ENCODE results near the gene EP400.
A peak's percentile ranks its signal among the peaks of the same experiment; 100 is the strongest.
"Not testable (repeated sequence)": the region's sequence is repeated elsewhere in the genome, so short reads cannot be mapped to it uniquely, and the experiment has no call there.

EP400 gene

DNA sequence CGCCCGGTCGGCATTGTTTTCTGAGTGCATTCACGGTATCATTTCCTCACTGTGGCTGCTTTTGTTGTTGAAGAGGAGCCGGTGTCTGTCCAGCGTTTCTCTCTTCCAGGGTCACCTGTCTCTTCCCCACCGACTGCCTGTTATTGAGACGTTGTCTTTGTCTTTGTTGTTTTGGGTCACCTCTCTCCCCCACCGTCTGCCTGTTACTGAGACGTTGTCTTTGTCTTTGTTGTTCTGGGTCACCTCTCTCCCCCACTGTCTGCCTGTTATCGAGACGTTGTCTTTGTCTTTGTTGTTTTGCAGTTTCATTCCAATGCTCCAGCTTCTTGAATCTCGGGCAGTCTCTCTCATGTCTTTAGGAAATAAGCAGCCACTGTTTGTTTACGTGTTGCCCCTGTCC is 124.5 kb downstream of the EP400 start:
- no peak for DNase-seq (ENCODE audit: low read depth)
- no peak overlapping the region for H3K4me3 ChIP-seq (ENCODE audit: low read depth, low read length)

DNA sequence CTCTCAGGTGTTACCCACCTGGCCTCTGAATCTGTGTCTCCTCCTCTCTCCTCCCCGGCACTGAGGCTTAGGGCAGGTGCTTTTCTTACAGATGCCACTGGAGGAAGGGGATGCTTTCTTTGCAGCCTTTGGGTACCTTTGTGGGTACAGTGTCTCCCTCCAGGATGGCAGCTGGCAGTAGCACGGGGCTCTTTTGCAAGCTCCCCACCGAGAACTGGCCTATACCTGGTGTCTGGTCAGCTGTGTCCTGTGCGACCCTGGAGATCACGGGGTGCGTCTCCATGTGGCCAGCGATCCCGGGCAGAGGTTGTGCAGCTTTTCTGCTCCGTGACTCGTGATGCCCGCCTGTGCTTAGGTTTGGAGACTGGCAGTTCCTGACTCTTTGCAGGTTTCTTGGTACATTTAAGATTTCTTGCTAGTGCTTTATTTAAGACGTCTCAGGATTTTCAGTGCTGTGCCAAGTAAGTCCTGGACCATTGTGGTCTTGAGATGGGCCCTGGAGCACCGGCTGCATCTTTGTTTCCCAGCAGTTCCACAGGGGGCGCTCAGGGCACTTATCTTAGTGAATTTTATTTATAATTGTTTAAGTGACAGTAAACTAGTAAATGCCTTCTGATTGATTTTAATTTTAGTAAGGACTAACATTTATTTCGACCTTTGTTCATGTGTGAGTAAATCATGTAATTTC is 125.4 kb downstream of the EP400 start:
- no peak overlapping the region for H3K4me3 ChIP-seq (ENCODE audit: low read depth, low read length)
- DNase-seq (ENCODE audit: low read depth), result no peak

DNA sequence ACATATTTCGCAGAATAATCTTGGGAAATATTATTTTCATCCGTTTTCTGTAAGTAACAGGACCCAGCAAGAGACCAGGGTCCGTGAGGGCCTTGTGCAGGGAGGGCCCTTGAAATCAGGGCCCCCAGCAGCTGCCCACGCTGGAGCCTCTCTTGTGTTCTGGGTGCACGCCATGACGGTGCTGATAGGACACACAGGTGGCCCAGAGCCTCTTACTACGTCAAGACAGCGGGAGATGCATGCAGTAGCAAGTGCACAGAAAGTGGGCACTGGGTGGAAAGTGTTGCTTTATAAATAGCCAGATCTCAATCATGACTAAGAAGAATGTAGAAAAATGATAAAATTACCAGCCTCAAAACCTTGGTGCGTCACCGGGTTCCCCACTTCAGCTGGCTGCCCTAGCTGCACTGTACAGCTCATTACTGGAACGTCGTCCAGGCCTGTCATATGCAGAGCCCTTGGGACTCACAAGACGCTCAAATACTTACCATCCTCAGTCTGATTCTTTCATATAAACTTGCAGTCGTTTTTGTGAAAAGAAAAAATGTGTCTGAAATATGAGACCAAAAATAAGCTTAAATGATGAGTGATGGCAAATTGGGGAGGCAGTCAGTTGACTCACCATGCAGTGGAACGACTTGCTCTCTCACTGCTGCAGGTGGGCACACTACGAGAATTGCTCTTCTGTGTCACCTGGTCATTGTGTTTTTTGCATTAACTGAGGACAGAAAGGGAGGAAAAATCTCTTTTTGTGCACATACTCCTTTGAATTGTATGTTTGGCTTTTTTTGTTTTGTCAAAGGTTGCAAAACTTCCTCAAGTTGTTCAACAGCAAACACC is 126.2 kb downstream of the EP400 start:
- DNase-seq (ENCODE audit: low read depth), result no peak

DNA sequence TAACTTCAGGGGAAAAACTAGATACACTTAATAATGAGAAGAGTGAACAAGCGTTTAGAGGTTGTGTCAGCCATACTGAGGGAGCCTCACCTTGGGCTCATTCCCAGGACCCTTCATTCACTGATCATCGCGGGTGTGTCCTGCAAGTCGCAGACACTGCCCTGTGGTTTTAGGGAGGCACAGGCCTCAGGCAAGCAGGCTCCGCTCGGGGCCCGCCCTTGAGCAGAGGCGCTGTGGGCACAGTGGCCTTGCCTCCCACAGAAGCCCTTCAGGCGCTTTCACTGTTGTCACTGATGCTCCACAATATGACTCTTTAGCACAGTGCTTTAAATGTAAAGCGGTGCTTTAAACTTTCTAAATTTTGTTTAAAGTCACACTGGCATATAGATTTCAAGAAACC is 127.0 kb downstream of the EP400 start:
- no peak for DNase-seq (ENCODE audit: low read depth)
- H3K4me3 ChIP-seq (ENCODE audit: low read depth, low read length), result no peak overlapping the region

More for the DNA sequence above, 126.2 kb downstream of the EP400 start:
- no peak overlapping the region for H3K4me3 ChIP-seq (ENCODE audit: low read depth, low read length)

DNA sequence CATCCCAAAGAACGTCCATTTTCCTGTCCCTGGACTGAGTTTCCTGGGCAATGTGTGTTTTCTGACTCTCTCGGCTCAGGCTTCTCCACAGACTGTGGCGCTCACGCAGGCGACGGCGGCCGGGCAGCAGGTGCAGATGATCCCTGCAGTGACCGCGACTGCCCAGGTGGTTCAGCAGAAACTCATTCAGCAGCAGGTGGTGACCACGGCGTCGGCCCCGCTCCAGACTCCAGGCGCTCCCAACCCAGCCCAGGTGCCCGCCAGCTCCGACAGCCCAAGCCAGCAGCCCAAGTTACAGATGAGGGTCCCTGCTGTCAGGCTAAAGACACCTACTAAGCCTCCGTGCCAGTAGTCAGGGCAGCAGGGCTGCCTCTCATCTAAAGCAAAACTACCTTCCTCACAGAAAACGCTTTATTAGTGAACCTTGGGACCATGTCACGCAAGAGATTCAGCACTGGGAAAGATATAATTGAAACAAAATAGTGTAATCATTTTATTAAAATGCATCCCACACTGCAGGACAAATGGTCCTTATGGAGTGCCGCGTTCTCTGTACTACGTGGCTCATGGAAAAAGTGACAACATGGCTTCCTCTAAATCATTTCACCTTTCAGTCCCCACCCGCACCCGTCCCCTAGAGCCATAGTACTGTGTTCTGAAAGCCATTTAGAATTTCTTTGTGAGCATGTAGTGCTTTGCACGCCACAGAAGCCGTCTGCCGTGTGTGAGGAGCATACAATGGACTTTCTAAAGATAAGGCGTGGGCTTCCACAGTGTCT is 127.8 kb downstream of the EP400 start:
- no peak overlapping the region for H3K4me3 ChIP-seq (ENCODE audit: low read depth, low read length)
- no peak for DNase-seq (ENCODE audit: low read depth)

DNA sequence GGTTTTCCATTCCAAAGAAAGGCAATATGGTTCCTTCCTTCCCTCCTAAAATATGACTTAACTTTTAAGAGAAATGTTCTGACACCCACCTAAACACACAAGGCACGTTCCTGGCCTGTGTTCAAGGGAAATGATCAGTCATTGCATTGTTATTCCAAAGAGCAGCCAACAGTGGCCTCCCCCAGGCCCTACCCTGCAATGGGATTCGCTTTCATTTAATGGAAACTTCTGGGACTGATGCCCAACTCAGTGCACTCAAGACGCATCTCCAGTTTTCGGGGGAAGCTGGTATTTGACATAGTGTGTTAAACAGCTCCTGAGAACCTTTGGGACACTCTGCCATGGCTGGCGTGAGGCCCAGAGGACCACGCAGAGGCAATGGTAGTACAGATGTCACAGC is 128.4 kb downstream of the EP400 start:
- peak; percentile 70 for DNase-seq (ENCODE audit: low read depth)
- H3K4me3 ChIP-seq (ENCODE audit: low read depth, low read length), result no peak overlapping the region

DNA sequence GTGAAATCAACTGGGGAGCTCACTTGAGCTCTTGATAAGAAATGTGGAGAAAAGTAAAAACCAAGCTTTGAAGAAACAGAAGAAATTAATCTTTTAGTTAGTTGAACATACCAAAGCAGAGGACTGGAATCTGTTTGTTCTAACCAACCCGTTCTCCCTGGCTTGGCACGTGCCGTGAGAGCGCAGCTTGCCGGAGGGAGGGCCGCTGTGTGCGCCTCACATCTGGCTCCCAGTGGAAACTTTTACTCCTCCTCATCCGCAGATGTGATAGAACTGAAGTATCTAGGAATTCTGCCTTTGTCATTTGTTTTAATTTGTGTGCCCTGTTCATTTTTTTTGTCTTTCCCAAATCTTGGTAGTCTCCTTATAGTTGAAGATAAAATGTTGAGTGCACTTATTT is 129.5 kb downstream of the EP400 start:
- H3K4me3 ChIP-seq (ENCODE audit: low read depth, low read length), result no peak overlapping the region
- no peak for DNase-seq (ENCODE audit: low read depth)

DNA sequence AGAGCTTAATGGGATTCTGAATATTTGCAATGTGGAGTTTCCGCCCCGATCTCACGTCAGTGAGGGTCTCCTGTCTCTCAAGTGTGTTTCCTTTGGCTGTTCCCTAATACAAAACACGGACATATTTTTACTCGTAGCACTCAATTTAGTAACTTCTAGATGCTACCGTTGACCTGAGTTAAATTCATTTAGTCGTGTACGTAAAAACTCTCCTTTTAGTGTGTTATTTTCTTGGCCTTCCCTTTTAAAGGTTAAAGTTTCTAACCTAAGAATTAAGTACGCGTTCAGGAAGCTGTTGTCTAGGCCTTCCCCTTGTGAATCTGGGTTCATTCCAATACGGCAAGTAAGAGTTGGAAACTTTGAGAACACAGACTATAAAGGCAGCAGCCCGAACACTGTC is 130.0 kb downstream of the EP400 start:
- no peak overlapping the region for H3K4me3 ChIP-seq (ENCODE audit: low read depth, low read length)
- no peak for DNase-seq (ENCODE audit: low read depth)

DNA sequence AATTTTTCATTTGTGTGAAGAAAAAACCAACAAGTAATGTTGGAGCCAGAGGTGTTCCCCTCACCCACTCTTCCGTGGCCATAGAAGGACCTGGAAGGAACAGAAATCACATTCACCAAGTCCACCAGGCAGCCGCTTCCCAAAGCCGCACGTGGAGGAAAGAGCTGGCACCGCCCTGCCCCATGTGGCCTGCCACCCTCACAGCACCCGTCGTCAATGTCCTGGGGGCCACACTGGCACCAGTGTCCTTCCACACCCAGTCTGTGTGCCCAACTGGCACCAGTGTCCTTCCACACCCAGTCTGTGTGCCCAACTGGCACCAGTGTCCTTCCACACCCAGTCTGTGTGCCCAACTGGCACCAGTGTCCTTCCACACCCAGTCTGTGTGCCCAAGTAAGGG is 130.8 kb downstream of the EP400 start:
- DNase-seq (ENCODE audit: low read depth); H3K4me3 ChIP-seq (ENCODE audit: low read depth, low read length): not testable (repeated sequence)

DNA sequence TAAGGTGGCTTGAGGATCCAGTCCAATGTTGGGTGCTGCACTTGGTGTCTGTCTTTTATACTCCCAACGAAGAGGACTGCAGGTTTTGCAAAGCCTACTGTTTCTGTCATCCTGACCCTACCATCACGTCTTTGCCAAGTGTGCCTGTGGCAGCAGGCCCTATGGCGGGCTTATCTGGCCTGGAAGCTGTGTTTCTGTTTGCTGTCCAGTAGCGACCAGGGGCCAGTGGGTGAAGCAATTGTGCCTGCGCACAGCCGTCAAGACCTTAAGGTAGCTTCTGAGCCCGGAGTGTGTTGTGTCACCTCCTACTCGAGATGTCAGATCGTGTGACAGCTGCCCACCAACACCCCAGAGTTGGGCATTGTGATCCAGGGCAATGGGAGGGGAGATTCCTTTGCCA is 131.7 kb downstream of the EP400 start:
- no peak for DNase-seq (ENCODE audit: low read depth)
- no peak overlapping the region for H3K4me3 ChIP-seq (ENCODE audit: low read depth, low read length)

DNA sequence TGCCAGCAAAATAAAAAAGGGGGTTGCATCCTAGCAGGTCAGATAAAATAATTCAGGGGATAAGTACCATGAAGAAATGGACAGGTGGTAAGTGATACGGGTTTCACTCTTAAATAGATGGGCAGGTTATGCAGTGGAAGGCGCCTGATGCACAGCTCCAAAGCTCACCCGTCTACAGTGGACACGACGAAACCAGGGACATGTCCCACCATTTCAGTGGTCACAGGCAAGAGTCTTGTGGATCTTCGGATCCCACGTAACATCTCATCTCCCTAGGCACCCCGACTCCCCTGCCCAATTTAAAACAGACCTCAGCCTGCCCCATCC is 133.8 kb downstream of the EP400 start:
- no peak for DNase-seq (ENCODE audit: low read depth)
- peak overlapping the region; percentile 52 for H3K4me3 ChIP-seq (ENCODE audit: low read depth, low read length)

DNA sequence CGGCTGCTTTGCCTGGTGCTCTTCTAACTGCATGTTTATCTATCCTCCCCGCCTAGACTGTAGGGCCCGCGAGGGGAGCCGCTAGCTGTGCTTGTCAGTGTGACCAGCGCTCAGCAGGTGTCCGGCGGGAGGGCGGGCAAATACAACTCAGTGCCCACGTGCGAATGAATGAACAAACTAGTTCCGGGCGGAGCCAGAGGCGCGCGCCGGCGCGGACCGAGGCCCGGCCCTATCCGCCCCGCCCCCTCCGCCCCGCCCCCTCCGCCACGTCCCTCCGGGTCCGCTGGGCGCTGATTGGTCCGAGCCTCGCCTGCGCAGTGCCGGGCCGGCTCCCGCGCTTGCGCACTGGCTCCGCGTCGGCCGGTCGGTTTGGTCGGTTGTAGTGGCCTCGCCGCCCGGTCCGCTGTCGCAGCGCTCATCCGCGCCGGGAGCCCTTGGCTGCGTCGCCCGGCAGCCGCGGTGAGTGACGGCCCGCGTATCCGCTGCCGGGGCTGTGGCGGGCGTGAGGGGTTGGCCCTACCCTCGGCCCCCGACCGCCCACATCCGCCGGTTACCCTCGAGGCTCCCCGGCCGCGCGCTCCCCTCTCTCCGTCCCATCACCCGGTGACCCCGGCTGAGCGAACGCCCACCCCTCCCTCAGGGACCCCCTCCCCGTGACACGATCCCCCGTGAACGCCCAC is 134.3 kb downstream of the EP400 start:
- H3K4me3 ChIP-seq (ENCODE audit: low read depth, low read length), result peak overlapping the region; percentile 73
- peak; percentile 56 for DNase-seq (ENCODE audit: low read depth)

DNA sequence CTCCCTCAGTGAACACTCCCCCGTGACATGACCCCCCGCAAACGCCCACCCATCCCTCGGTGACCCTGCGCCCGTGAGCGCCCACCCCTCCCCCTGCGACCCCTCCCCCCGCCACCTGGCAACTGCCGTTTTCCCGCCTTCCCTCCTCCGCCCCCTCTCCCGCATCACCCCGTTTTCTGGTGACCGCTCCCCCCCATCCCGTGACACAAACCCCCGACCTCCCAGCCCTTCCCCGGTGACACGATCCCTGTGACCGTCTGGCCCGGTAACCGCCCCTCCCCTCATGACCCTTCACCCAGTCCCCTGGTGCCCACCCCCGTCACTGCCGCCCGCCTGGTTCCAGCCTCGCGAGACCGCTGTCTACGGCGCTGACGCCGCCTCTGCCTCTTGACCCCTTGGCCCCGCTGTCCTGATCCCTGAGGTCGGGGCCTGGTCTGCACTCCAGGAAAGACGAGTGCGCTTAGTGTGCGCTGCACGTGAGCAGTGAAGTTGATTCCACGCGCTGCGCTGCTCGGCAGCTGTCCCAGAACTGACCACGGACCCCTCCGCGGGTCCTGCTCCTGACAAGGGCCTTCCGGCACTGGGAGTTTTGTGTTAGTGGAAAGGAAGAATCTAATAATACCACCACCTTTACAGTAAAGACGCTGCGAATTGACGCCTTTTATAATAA is 135.0 kb downstream of the EP400 start:
- H3K4me3 ChIP-seq (ENCODE audit: low read depth, low read length), result peak overlapping the region; percentile 73
- peak; percentile 6 for DNase-seq (ENCODE audit: low read depth)

DNA sequence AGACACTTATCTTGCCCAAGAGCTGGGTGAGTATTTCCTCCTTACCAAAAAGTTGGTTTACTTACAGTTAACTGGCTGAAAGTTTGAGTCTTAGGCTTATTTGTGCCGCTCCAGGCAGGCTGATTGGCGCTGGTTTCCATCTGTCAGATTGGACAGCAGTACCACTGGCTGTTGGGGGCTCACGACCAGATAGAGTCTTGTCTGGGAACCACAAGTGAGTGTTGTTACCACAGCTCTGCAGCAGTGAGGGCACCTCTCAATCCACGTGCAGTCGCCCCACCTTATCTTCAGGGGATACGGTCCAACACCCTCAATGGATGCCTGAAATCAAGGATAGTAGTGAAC is 135.5 kb downstream of the EP400 start:
- H3K4me3 ChIP-seq (ENCODE audit: low read depth, low read length), result peak overlapping the region; percentile 73
- DNase-seq (ENCODE audit: low read depth), result no peak

DNA sequence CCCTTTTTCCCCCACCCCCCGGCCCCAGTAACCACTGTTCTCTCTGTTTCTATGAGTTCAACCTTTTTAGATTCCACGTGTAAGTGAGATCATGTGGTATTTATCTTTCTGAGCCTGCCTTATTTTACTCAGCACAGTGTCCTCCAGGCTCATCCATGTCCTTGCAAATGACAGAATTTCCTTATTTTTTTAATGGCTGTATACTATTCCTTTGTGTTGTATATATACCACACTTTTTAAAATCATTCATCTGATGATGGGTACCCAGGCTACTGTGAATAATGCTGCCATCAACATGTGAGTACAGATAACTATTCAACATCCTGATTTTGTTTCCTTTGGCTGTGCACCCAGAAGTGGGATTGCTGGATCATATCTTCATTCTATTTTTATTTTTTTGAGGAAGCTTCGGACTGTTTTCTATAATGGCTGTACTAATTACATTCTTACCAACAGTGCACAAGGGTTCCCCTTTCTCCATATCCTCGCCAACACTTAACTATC is 139.7 kb downstream of the EP400 start:
- no peak for DNase-seq (ENCODE audit: low read depth)
- no peak overlapping the region for H3K4me3 ChIP-seq (ENCODE audit: low read depth, low read length)

DNA sequence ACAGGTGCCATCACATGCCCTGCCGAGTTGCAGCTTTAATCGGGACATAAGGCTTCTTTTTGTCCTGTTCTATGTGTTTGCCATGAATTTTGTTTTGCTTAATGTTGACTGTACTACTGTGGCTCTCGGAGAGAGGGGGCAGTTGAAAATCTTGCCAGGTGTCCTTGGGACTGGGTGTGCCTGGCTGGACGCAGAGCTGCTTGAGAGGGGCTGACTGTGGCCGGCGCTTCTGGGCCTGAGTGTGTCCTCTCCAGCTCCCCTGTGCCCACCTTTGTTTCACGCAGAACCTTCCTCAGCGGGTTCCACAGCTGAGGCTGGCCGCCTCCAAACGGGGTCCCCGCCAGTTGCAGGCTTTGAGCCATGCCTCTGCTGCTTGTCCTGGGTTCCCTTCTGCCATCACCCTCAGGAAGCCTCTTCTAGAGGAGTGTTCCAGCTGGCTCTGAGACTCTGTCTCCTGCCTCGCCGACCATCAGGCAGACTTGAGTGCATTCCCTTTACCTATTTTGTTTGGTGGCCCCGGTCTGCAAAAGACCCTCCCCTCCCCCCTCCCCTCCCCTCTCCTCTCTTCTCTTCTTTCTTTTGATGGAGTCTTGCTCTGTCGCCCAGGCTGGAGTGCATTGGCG is 144.6 kb downstream of the EP400 start:
- H3K4me3 ChIP-seq (ENCODE audit: low read depth, low read length), result no peak overlapping the region
- DNase-seq (ENCODE audit: low read depth), result no peak

DNA sequence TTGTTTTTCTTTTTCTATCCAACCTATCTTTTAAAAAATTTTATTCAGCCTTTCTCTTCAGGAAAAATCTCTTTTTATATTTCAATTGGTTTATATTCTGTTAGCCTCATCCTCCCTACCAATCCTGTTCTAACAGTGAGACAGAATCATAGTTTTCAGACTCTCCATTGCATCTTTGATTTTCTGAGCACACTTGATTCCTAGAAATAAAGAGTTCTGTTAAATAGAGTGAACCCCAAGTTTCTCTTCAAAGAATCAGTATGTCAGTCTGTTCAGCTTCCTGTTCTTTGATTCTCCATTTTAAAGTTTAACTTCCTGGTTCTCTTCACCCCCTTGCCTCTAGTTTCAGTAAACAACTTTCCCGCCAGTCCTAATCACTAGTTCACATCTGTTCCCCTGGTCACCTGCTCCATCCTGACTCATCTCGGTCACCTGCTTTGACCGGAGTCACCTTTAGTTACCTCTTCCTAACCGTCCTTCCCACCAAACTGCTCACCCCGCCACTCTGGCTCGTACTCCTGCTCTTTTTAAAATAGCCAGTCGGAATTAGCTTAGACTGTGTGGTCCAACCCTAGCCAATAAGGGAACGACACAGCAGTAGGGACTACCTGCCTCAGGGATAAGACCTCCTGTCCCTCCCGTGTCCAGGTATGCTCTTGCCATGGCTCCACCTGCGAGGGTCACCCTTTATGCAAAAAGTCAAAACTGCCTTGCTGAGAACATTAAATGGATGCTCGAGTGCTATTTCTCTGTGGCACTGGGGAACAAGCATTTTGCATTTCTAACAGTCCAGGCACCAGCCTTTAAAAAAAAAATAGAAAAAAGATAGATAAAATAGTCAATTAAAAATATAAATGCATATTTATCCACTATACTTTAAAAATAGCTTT is 146.0 kb downstream of the EP400 start:
- DNase-seq (ENCODE audit: low read depth), result no peak
- H3K4me3 ChIP-seq (ENCODE audit: low read depth, low read length), result no peak overlapping the region

DNA sequence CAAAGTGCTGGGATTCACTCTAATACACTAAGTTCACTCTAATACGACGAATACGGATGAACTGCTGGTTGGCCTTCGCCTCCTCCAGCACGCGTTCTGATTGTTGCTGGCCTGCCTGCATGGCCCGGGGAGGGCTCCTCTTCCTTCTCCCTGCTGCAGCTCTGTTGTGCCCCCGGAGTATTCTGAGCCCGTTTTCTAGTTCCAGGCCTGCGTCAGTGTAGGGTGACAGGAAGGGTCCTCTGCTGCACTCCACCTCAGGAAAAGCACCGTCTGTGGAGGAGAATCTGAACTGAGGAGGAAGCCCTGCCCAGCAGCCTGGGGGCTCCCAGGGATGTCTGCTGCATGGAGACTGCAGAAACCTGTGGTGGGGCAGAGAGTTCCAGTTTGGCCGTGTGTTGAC is 150.0 kb downstream of the EP400 start:
- H3K4me3 ChIP-seq (ENCODE audit: low read depth, low read length), result no peak overlapping the region
- DNase-seq (ENCODE audit: low read depth), result no peak
